Sigmoid colon (tissue), 7 donors: Measurements from ENCODE around the gene CCDC81. TPM values are rescaled to one million over a fixed set of nuclear protein-coding genes. Genes with fewer than 3 reads are reported as not detected.

Experiments used
- DNase-seq: peaks from one replicate; pipeline ENCODE4 v3.0.0-alpha.2; 2019
- H3K27ac ChIP-seq, 4 donors: fragments of 200-600 bp; sonication (generic); one replicate each; pipeline ENCODE4 v1.5.1; 2016 to 2019; ENCODE audit warnings: mild to moderate bottlenecking in 1 of 4
- H3K27me3 ChIP-seq, 3 donors: fragments of 200-600 bp; sonication (generic); one replicate each; pipeline ENCODE4 v1.5.1; 2019; ENCODE audit warnings: mild to moderate bottlenecking in 1 of 3
- H3K36me3 ChIP-seq, 4 donors: fragments of 200-600 bp; sonication (generic); one replicate each; pipeline ENCODE4 v1.5.1; 2016 to 2019
- H3K4me1 ChIP-seq, 4 donors: fragments of 200-600 bp; sonication (generic); one replicate each; pipeline ENCODE4 v1.5.1; 2017 to 2019
- H3K4me3 ChIP-seq, 4 donors: fragments of 200-600 bp; sonication (generic); one replicate each; pipeline ENCODE4 v1.5.1; 2017 to 2019; ENCODE audit warnings: mild to moderate bottlenecking in 2 of 4, moderate library complexity in 1 of 4
- H3K9me3 ChIP-seq, 4 donors: fragments of 200-600 bp in 3 of 4; sonication (generic) in 3 of 4; one replicate each; pipeline versions ENCODE4 v1.5.1 to v1.6.1; 2013 to 2019
- CTCF ChIP-seq, 4 experiments: fragments of 450-650 bp in 3 of 4; fragments of 200-600 bp in 1 of 4; IDR thresholded peaks; one replicate each; pipeline ENCODE4 v1.5.1; 2016 to 2019; ENCODE audit warnings: antibody characterized with exemption in 4 of 4, mild to moderate bottlenecking in 3 of 4, moderate library complexity in 2 of 4
- EP300 ChIP-seq, 4 donors: sonication (generic); formaldehyde crosslinking; IDR thresholded peaks; one replicate each; pipeline ENCODE4 v1.6.1; 2017; ENCODE audit warnings: antibody characterized with exemption in 4 of 4
- POLR2A ChIP-seq, 2 donors: fragments of 450-650 bp; IDR thresholded peaks; one replicate each; pipeline ENCODE4 v1.6.1; 2016; ENCODE audit warnings: antibody characterized with exemption in 2 of 2, mild to moderate bottlenecking in 2 of 2, moderate library complexity in 2 of 2
- POLR2AphosphoS5 ChIP-seq, 4 donors: sonication (generic); formaldehyde crosslinking; IDR thresholded peaks; one replicate each; pipeline ENCODE4 v1.6.1; 2017; ENCODE audit warnings: antibody characterized with exemption in 4 of 4
- WGBS, 2 donors: extraction: QIAGEN DNeasy Blood & Tissue Kit; methylation state at CpG; one replicate each; pipeline ENCODE4 v1.1.7; 2013; 5-methylcytosine and 5-hydroxymethylcytosine counted together
- intact Hi-C: fragments of 100-400 bp; cut with DNase I; formaldehyde crosslinking; loops from one replicate; pipeline ENCODE4 v1.15.1; 2023
- polyA plus RNA-seq, 3 donors: library from polyadenylated mRNA; stranded (reverse); fragments of 200-250 nt; gene quantifications; one replicate each; pipeline ENCODE4 v1.2.3, GENCODE V29; 2013
- total RNA-seq, 4 donors: library from RNA; depleted of rRNA; stranded (reverse); fragments of >200 nt; gene quantifications; one replicate each; pipeline ENCODE4 v1.1.0, GENCODE V29; 2016
- donor health status: healthy with polysubstance abuse.
- donor health status: Bipolar disorder and iron deficiency.
- donor health status: healthy.

CCDC81 gene
- total and polyA plus RNA-seq, 7 donors: 0.22 to 1.8 (median 0.55) TPM; not detected in 2

- intact Hi-C loops: no loop called here
- Histone ChIP-seq H3K27me3 (no peaks in the 10 kb centered on the region), H3K9me3 (no peaks in the 10 kb centered on the region), H3K36me3 (peaks cover 0 to 26% (median 0%) of the 10 kb centered on the region in 4 donors), H3K4me3 (no peak overlapping the region), H3K27ac (no peak overlapping the region), H3K4me1 (no peaks in the 10 kb centered on the region)
- DNase-seq: no peak
- TF ChIP-seq POLR2A (IDR thresholded peaks at IDR 0.05) (no peak), POLR2AphosphoS5 (IDR thresholded peaks at IDR 0.05) (no peak), CTCF (IDR thresholded peaks at IDR 0.05) (no peak), EP300 (IDR thresholded peaks at IDR 0.05) (no peak)
- WGBS, 2 donors: 95 to 100% methylated on average over 1 of the region's 1 CpG
These were observed 64.0 kb downstream of the CCDC81 start for GRCh38 chr11:86438685-86439084.

- H3K4me3 ChIP-seq: no peak overlapping the region
- H3K27me3 ChIP-seq: no peaks in the 10 kb centered on the region
- intact Hi-C loops: no loop called here
- WGBS, 2 donors: 84 to 95% methylated on average over 3 of the region's 3 CpGs
- no peaks in the 10 kb centered on the region for H3K9me3 ChIP-seq
- TF ChIP-seq CTCF (IDR thresholded peaks at IDR 0.05) (no peak), POLR2AphosphoS5 (IDR thresholded peaks at IDR 0.05) (peak in 1 of 4 donors; percentile 25)
- no peaks in the 10 kb centered on the region for H3K4me1 ChIP-seq
- peak; percentile 73 for DNase-seq
- H3K27ac ChIP-seq: peak overlapping the region in 2 of 4 donors; percentile 7 to 40
- H3K36me3 ChIP-seq: peaks cover 0 to 38% (median under 1%) of the 10 kb centered on the region in 4 donors
These were observed 65.6 kb downstream of the CCDC81 start for GRCh38 chr11:86440305-86440716.

GRCh38 chr11:86440843-86441242 lies 66.2 kb downstream of the CCDC81 start:
- peaks cover 0 to 43% (median 2%) of the 10 kb centered on the region in 4 donors for H3K36me3 ChIP-seq
- 85 to 90% methylated on average over 2 of the region's 2 CpGs for WGBS, 2 donors

GRCh38 chr11:86442420-86442819 lies 67.7 kb downstream of the CCDC81 start:
- DNase-seq: no peak
- H3K4me1 ChIP-seq: no peaks in the 10 kb centered on the region
- 81 to 92% methylated on average over 2 of the region's 2 CpGs for WGBS, 2 donors
- H3K27me3 ChIP-seq: no peaks in the 10 kb centered on the region
- intact Hi-C loops: no loop called here
- H3K27ac ChIP-seq: no peak overlapping the region
- H3K36me3 ChIP-seq: peaks cover 0 to 47% (median 2%) of the 10 kb centered on the region in 4 donors
- no peak for TF ChIP-seq POLR2A (IDR thresholded peaks at IDR 0.05)
- H3K9me3 ChIP-seq: no peaks in the 10 kb centered on the region
- H3K4me3 ChIP-seq: no peak overlapping the region

More at GRCh38 chr11:86440843-86441242, 66.2 kb downstream of the CCDC81 start:
- no peaks in the 10 kb centered on the region for H3K4me1 ChIP-seq
- no peak overlapping the region for H3K4me3 ChIP-seq
- peak overlapping the region in 2 of 4 donors; percentile 7 to 40 for H3K27ac ChIP-seq
- no peaks in the 10 kb centered on the region for H3K27me3 ChIP-seq
- no peaks in the 10 kb centered on the region for H3K9me3 ChIP-seq
- TF ChIP-seq EP300 (IDR thresholded peaks at IDR 0.05) (no peak), POLR2A (IDR thresholded peaks at IDR 0.05) (no peak), POLR2AphosphoS5 (IDR thresholded peaks at IDR 0.05) (no peak), CTCF (IDR thresholded peaks at IDR 0.05) (no peak)
- intact Hi-C loops: no loop called here
- no peak for DNase-seq

GRCh38 chr11:86442827-86443226 lies 68.1 kb downstream of the CCDC81 start:
- no peak for DNase-seq
- no peak for TF ChIP-seq POLR2AphosphoS5 (IDR thresholded peaks at IDR 0.05)
- TF ChIP-seq POLR2A (IDR thresholded peaks at IDR 0.05): no peak
- no peak for TF ChIP-seq CTCF (IDR thresholded peaks at IDR 0.05)
- no peak for TF ChIP-seq EP300 (IDR thresholded peaks at IDR 0.05)
- Histone ChIP-seq H3K27me3 (no peaks in the 10 kb centered on the region), H3K4me3 (no peak overlapping the region), H3K36me3 (peaks cover 0 to 47% (median 2%) of the 10 kb centered on the region in 4 donors), H3K9me3 (no peaks in the 10 kb centered on the region), H3K4me1 (no peaks in the 10 kb centered on the region), H3K27ac (no peak overlapping the region)
- 73 to 90% methylated on average over 5 of the region's 5 CpGs for WGBS, 2 donors
- intact Hi-C loops: no loop called here
